MCF 10A (cell line): ENCODE measurements around the gene UQCC2. TPM values are rescaled to one million over a fixed set of nuclear protein-coding genes. Genes with fewer than 3 reads are reported as not detected.

Source experiments
- BruUV-seq: library from RNA; stranded (reverse); fragments of 400-500 nt; replicated peaks from 2 replicates; lab custom pipeline; 2021; lab: Mats Ljungman, UMichigan
- CTCF ChIA-PET: fragments of 300-600 bp; sonication (Branson Sonifier 250); formaldehyde crosslinking; extraction: SDS; loops from one replicate; lab custom pipeline; 2021; ENCODE audit warnings: antibody characterized with exemption, inconsistent platforms; lab: Yijun Ruan, JAX
- POLR2A ChIA-PET: fragments of 300-600, 350-650 bp; sonication (Branson Sonifier 250); formaldehyde crosslinking; extraction: SDS; loops from one replicate; lab custom pipeline; 2020; ENCODE audit warnings: antibody characterized with exemption, inconsistent platforms; lab: Yijun Ruan, JAX
- DNase-seq: peaks from one replicate; pipeline ENCODE4 v3.0.0-alpha.2; 2018; ENCODE audit not compliant: unreplicated experiment
- H3K27ac Mint-ChIP-seq: one replicate; pipeline ENCODE4 v1.8.0; 2022; ENCODE audit warnings: mild to moderate bottlenecking, low read depth, mixed read lengths; ENCODE audit not compliant: unreplicated experiment
- H3K27me3 Mint-ChIP-seq: one replicate; pipeline ENCODE4 v1.8.0; 2022; ENCODE audit warnings: mixed read lengths; ENCODE audit not compliant: insufficient read depth, unreplicated experiment
- H3K36me3 Mint-ChIP-seq: one replicate; pipeline ENCODE4 v1.8.0; 2022; ENCODE audit warnings: mild to moderate bottlenecking, moderate library complexity, mixed read lengths; ENCODE audit not compliant: insufficient read depth, unreplicated experiment
- H3K4me1 Mint-ChIP-seq: one replicate; pipeline ENCODE4 v1.8.0; 2022; ENCODE audit warnings: mixed read lengths; ENCODE audit not compliant: insufficient read depth, unreplicated experiment
- H3K4me3 Mint-ChIP-seq: one replicate; pipeline ENCODE4 v1.8.0; 2022; ENCODE audit warnings: mild to moderate bottlenecking, moderate library complexity, mixed read lengths; ENCODE audit not compliant: unreplicated experiment
- H3K9me3 Mint-ChIP-seq: one replicate; pipeline ENCODE4 v1.8.0; 2022; ENCODE audit warnings: mixed read lengths; ENCODE audit not compliant: unreplicated experiment
- intact Hi-C: fragments of 100-400 bp; cut with micrococcal nuclease; formaldehyde crosslinking; loops from 2 replicates; pipeline ENCODE4 v1.14.1; 2022
- total RNA-seq: library from RNA; stranded (reverse); gene quantifications from 2 replicates; pipeline ENCODE4 v1.2.3, GENCODE V29; 2022
- TF ChIP-seq, protein P1 (sequence below): fragments of 200-600 bp; IDR thresholded peaks from one replicate; pipeline ENCODE4 v1.8.0; 2022; ENCODE audit warnings: antibody characterized with exemption, mild to moderate bottlenecking; ENCODE audit not compliant: unreplicated experiment

The UQCC2 gene
- total RNA-seq, 1 experiment from 2014 or later, result 122 TPM

DNA sequence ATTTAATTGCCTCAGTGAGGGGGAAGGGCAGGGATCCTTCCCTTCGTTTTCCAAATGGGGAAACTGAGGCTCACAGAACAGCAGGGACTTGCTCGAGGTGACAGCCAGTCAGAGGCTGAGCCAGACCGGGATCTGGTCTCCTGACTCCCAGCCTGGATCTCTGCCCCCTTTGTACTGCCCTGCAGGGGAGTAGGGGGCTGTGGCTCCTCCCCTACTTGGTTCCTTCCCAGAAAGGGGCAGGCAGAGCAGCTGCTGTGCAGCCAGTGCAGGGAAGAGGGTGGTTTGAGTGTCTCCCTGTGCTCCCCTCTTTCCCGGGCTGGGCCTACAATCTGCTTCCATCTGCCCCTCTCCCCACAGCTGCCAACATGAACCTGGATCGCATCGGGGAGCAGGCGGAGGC, 37.6 kb downstream of the UQCC2 start:
- Mint-ChIP-seq H3K27ac (no peak overlapping the region), H3K4me1 (peaks cover 2% of the 10 kb centered on the region), H3K4me3 (no peak overlapping the region), H3K27me3 (no peaks in the 10 kb centered on the region), H3K36me3 (peaks cover 64% of the 10 kb centered on the region), H3K9me3 (no peaks in the 10 kb centered on the region)
- CTCF ChIA-PET, result interaction anchor here (1.8 to 4.3 kb wide), 3 partner anchors 19 to 88 kb away, joined by 8 to 30 read pairs (median 22); no protein-coding TSS in a partner anchor
- no peak for DNase-seq
- TF ChIP-seq, protein P1, sequence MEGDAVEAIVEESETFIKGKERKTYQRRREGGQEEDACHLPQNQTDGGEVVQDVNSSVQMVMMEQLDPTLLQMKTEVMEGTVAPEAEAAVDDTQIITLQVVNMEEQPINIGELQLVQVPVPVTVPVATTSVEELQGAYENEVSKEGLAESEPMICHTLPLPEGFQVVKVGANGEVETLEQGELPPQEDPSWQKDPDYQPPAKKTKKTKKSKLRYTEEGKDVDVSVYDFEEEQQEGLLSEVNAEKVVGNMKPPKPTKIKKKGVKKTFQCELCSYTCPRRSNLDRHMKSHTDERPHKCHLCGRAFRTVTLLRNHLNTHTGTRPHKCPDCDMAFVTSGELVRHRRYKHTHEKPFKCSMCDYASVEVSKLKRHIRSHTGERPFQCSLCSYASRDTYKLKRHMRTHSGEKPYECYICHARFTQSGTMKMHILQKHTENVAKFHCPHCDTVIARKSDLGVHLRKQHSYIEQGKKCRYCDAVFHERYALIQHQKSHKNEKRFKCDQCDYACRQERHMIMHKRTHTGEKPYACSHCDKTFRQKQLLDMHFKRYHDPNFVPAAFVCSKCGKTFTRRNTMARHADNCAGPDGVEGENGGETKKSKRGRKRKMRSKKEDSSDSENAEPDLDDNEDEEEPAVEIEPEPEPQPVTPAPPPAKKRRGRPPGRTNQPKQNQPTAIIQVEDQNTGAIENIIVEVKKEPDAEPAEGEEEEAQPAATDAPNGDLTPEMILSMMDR, result no peak
- intact Hi-C loops, result loop anchor here (1.0 to 2.0 kb wide), 3 partner anchors 27 to 84 kb away; no protein-coding TSS in a partner anchor
- BruUV-seq, result no TSS peak
- POLR2A ChIA-PET, result interaction anchor here (0.5 to 1.2 kb wide), 2 partner anchors 25 to 75 kb away, joined by 3 to 4 read pairs; no protein-coding TSS in a partner anchor

DNA sequence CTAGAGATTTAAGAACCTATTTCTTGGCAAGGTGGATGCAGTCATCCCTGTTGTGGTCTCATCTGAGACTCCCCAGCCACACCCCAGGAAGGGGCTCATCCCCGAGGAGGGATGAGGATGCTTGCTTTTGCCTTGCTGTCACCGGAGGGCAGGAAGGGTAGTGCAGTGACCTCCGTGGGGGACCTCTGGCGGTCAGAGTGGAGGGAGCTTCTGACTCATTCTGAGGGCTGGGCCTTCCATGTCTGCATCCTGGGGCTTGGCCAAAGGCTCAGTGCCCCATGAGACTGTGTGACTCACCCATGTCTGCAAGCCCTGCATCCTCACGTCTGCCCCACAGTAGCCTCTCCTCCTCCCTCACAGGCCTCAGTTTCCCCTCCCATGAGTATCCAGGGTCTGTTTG, 38.7 kb downstream of the UQCC2 start:
- intact Hi-C loops, result loop anchor here (1.0 to 2.0 kb wide), 3 partner anchors 28 to 83 kb away; no protein-coding TSS in a partner anchor
- peak; percentile 96 for DNase-seq
- peaks cover 10% of the 10 kb centered on the region for H3K4me1 Mint-ChIP-seq
- peaks cover 70% of the 10 kb centered on the region for H3K36me3 Mint-ChIP-seq
- TF ChIP-seq, protein P1, result peak; percentile 57
- ChIA-PET POLR2A (interaction anchor here (0.6 to 1.6 kb wide), 8 partner anchors 19 to 83 kb away, joined by 3 to 8 read pairs (median 3); partner anchors contain the start of gene ITPR3), CTCF (interaction anchor here (0.6 to 4.3 kb wide), 25 partner anchors 13 to 402 kb away, joined by 3 to 30 read pairs (median 4); partner anchors contain the start of gene UQCC2)
- H3K9me3 Mint-ChIP-seq, result no peaks in the 10 kb centered on the region
- H3K4me3 Mint-ChIP-seq, result no peak overlapping the region
- no peaks in the 10 kb centered on the region for H3K27me3 Mint-ChIP-seq
- BruUV-seq, result no TSS peak
- peak overlapping the region; percentile 83 for H3K27ac Mint-ChIP-seq

DNA sequence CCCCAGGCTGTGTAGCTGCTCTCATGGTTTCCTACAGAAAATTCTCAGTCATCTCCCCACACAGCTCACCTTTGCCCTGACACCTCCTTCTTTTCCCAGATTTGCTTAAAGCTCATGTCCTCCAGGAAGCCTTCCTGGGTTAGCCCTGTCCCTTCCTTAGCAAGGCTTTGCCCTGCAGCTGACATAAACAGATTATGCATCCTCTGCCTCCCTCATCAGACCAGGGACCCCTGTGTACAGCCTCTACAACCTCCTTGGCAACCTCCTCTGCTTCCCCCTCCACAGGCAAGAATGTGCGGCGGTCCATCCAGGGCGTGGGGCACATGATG, 39.8 kb downstream of the UQCC2 start:
- CTCF ChIA-PET, result interaction anchor here (0.6 to 4.3 kb wide), 21 partner anchors 18 to 826 kb away, joined by 3 to 30 read pairs (median 4); partner anchors contain the start of gene UQCC2
- intact Hi-C loops, result loop anchor here (2.0 kb wide), 2 partner anchors 29 to 49 kb away; no protein-coding TSS in a partner anchor
- BruUV-seq, result no TSS peak
- peaks cover 61% of the 10 kb centered on the region for H3K36me3 Mint-ChIP-seq
- TF ChIP-seq, protein P1, result no peak
- no peaks in the 10 kb centered on the region for H3K9me3 Mint-ChIP-seq
- no peaks in the 10 kb centered on the region for H3K27me3 Mint-ChIP-seq
- no peak overlapping the region for H3K4me3 Mint-ChIP-seq
- peak overlapping the region; percentile 83 for H3K27ac Mint-ChIP-seq
- no peak for DNase-seq
- peaks cover 10% of the 10 kb centered on the region for H3K4me1 Mint-ChIP-seq
- POLR2A ChIA-PET, result interaction anchor here (0.8 to 1.6 kb wide), 2 partner anchors 50 to 52 kb away, joined by 3 to 8 read pairs; partner anchors contain the start of gene ITPR3

GRCh38 chr6:33670971-33671743, 40.3 kb downstream of the UQCC2 start:
- POLR2A ChIA-PET, result interaction anchor here (0.8 to 3.5 kb wide), 2 partner anchors 49 to 52 kb away, joined by 3 to 32 read pairs; partner anchors contain the start of gene ITPR3
- no peak for DNase-seq
- intact Hi-C loops, result no loop called here
- Mint-ChIP-seq H3K27ac (no peak overlapping the region), H3K36me3 (peaks cover 61% of the 10 kb centered on the region), H3K4me1 (peaks cover 10% of the 10 kb centered on the region), H3K27me3 (no peaks in the 10 kb centered on the region), H3K9me3 (no peaks in the 10 kb centered on the region), H3K4me3 (no peak overlapping the region)
- CTCF ChIA-PET, result interaction anchor here (0.5 to 4.3 kb wide), 11 partner anchors 11 to 97 kb away, joined by 3 to 30 read pairs (median 6); no protein-coding TSS in a partner anchor
- no TSS peak for BruUV-seq
- TF ChIP-seq, protein P1, result no peak
